Caco-2 (cell line): ENCODE results near the gene PCDHGA8. TPM values are rescaled to one million over a fixed set of nuclear protein-coding genes. Genes with fewer than 3 reads are reported as not detected.
"Not testable (repeated sequence)": the region's sequence is repeated elsewhere in the genome, so short reads cannot be mapped to it uniquely, and the experiment has no call there.

Source experiments
- BruUV-seq: library from RNA; stranded (reverse); fragments of 400-500 nt; replicated peaks from 2 replicates; lab custom pipeline; 2021; lab: Mats Ljungman, UMichigan
- CTCF ChIA-PET: fragments of 300-600 bp; sonication (Branson Sonifier 250); formaldehyde crosslinking; loops from one replicate; lab custom pipeline; 2022; ENCODE audit warnings: antibody characterized with exemption; lab: Charles Lee
- POLR2A ChIA-PET: fragments of 300-600 bp; sonication (Branson Sonifier 250); formaldehyde crosslinking; loops from one replicate; lab custom pipeline; 2022; ENCODE audit warnings: antibody characterized with exemption; lab: Charles Lee
- DNase-seq, 2 experiments: peaks; one replicate each; pipeline versions ENCODE4 v3.0.0 to v3.0.0-alpha.2; 2020 to 2022
- H3K27me3 ChIP-seq: replicated peaks from 2 replicates; pipeline ENCODE4 v1.6.0; 2011; ENCODE audit warnings: low read length; ENCODE audit not compliant: control insufficient read depth, insufficient read depth
- H3K36me3 ChIP-seq: 2 replicates; pipeline ENCODE4 v1.5.1; 2011; ENCODE audit warnings: low read length; ENCODE audit not compliant: control insufficient read depth, insufficient read depth
- H3K4me1 ChIP-seq: fragments of 250-450 bp; sonication (Bioruptor Pico); 2 replicates; pipeline ENCODE4 v1.5.1; 2020; ENCODE audit warnings: mild to moderate bottlenecking
- H3K4me3 ChIP-seq: 2 replicates; pipeline ENCODE4 v1.5.1; 2011; ENCODE audit warnings: low read depth, mild to moderate bottlenecking, control low read depth, low read length
- H3K9me3 ChIP-seq: fragments of 250-450 bp; sonication (Bioruptor Pico); 2 replicates; pipeline ENCODE4 v1.5.1; 2020; ENCODE audit warnings: mild to moderate bottlenecking, moderate library complexity
- H3K27ac Mint-ChIP-seq: one replicate; pipeline ENCODE4 v1.8.0; 2022; ENCODE audit warnings: mixed read lengths; ENCODE audit not compliant: unreplicated experiment
- H3K27me3 Mint-ChIP-seq: one replicate; pipeline ENCODE4 v1.8.0; 2022; ENCODE audit warnings: mixed read lengths; ENCODE audit not compliant: insufficient read depth, unreplicated experiment
- H3K36me3 Mint-ChIP-seq: one replicate; pipeline ENCODE4 v1.8.0; 2022; ENCODE audit warnings: mild to moderate bottlenecking, mixed read lengths; ENCODE audit not compliant: insufficient read depth, unreplicated experiment
- H3K4me1 Mint-ChIP-seq: one replicate; pipeline ENCODE4 v1.8.0; 2022; ENCODE audit warnings: low read depth, mixed read lengths; ENCODE audit not compliant: unreplicated experiment
- H3K4me3 Mint-ChIP-seq: one replicate; pipeline ENCODE4 v1.8.0; 2022; ENCODE audit warnings: mild to moderate bottlenecking, moderate library complexity, mixed read lengths; ENCODE audit not compliant: unreplicated experiment
- H3K9me3 Mint-ChIP-seq: one replicate; pipeline ENCODE4 v1.8.0; 2022; ENCODE audit warnings: mixed read lengths; ENCODE audit not compliant: unreplicated experiment
- CTCF ChIP-seq, 2 experiments: fragments of 200-600 bp in 1 of 2; IDR thresholded peaks; 1 replicate in 1 of 2; 2 replicates in 1 of 2; pipeline versions ENCODE4 v1.5.1 to v1.8.0; 2011 to 2022; ENCODE audit warnings: antibody characterized with exemption in 1 of 2, control low read depth in 1 of 2, inconsistent platforms in 1 of 2, low read depth in 1 of 2, low read length in 1 of 2, mild to moderate bottlenecking in 1 of 2, moderate library complexity in 1 of 2; ENCODE audit not compliant: insufficient read depth in 1 of 2, severe bottlenecking in 1 of 2, unreplicated experiment in 1 of 2
- intact Hi-C: fragments of 100-400 bp; cut with micrococcal nuclease; formaldehyde crosslinking; loops from one replicate; pipeline ENCODE4 v1.10.0; 2022; ENCODE audit not compliant: unreplicated experiment
- total RNA-seq: library from RNA; stranded (reverse); gene quantifications from 2 replicates; pipeline ENCODE4 v1.2.3, GENCODE V29; 2022

Gene PCDHGA8
- total RNA-seq, 1 experiment from 2014 or later, result 0.18 TPM

DNA sequence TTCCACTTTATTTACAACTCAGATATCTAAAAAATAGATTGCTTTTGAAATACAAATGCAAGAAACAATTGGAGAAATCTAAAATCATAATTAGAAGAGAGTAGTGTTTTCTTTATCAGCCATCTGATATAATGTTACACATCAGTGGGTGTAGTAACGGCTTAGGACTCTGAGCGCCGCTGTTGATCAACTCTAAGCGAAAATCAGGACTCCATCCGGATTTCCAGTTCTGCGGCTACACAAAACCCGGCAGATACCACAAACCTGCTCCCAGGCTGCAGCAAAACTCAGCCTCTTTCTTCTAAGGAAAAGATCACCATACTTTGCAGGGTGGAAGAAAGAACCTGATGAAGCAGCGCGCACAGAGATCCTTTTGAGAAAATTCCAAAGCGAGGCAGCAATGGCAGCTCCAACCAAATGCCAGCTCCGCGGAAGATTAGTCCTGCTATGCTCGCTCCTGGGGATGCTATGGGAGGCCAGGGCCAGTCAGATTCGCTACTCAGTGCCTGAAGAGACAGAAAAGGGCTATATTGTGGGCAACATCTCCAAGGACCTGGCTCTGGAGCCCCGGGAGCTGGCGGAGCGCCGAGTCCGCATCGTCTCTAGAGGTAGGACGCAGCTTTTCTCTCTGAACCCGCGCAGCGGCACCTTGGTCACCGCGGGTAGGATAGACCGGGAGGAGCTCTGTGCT lies 10.3 kb downstream of the PCDHGA8 start, which contains the start of gene PCDHGA9:
PCDHGA9 (plus strand) TSS at position 226 of the 691 bp plus-strand sequence; CDS start at position 401, 175 bp downstream.
- BruUV-seq, result no TSS peak
- no peak for TF ChIP-seq CTCF (IDR thresholded peaks at IDR 0.05; ENCODE audit: insufficient read depth in 1 of 2, low read depth in 1 of 2, low read length in 1 of 2, severe bottlenecking in 1 of 2, unreplicated experiment in 1 of 2)
- Histone ChIP-seq H3K36me3 (no peaks in the 10 kb centered on the region), H3K4me3 (no peak within 1 kb of the TSS), H3K9me3 (peaks cover 19% of the 10 kb centered on the region), H3K4me1 (no peaks in the 10 kb centered on the region), H3K27me3 (no peaks in the 10 kb centered on the region)
- POLR2A ChIA-PET, result no interaction called here
- Mint-ChIP-seq H3K9me3 (peaks cover 11% of the 10 kb centered on the region), H3K27ac (no peak within 1 kb of the TSS), H3K4me3 (no peak within 1 kb of the TSS), H3K4me1 (no peaks in the 10 kb centered on the region), H3K27me3 (no peaks in the 10 kb centered on the region), H3K36me3 (peaks cover 17% of the 10 kb centered on the region)
- CTCF ChIA-PET, result no interaction called here
- DNase-seq, result no peak
- intact Hi-C loops, result no loop called here

GRCh38 chr5:141403387-141403786 lies 11.0 kb downstream of the PCDHGA8 start:
- no peaks in the 10 kb centered on the region for H3K4me1 Mint-ChIP-seq
- peaks cover 19% of the 10 kb centered on the region for H3K9me3 ChIP-seq
- BruUV-seq, result no TSS peak
- no peaks in the 10 kb centered on the region for H3K4me1 ChIP-seq
- no peak overlapping the region for H3K27ac Mint-ChIP-seq
- H3K27me3 Mint-ChIP-seq, result no peaks in the 10 kb centered on the region
- no peak overlapping the region for H3K4me3 Mint-ChIP-seq
- ChIA-PET CTCF (no interaction called here), POLR2A (no interaction called here)
- no peaks in the 10 kb centered on the region for H3K27me3 ChIP-seq
- TF ChIP-seq CTCF (IDR thresholded peaks at IDR 0.05; ENCODE audit: insufficient read depth in 1 of 2, low read depth in 1 of 2, low read length in 1 of 2, severe bottlenecking in 1 of 2, unreplicated experiment in 1 of 2), result no peak
- no peak overlapping the region for H3K4me3 ChIP-seq
- no peaks in the 10 kb centered on the region for H3K36me3 ChIP-seq
- peaks cover 17% of the 10 kb centered on the region for H3K36me3 Mint-ChIP-seq
- intact Hi-C loops, result no loop called here
- no peak for DNase-seq
- peaks cover 11% of the 10 kb centered on the region for H3K9me3 Mint-ChIP-seq

GRCh38 chr5:141407790-141408505 lies 15.5 kb downstream of the PCDHGA8 start, which contains the start of gene PCDHGB6:
TSS of gene PCDHGB6 (plus strand) at chr5:141408021. CDS start at chr5:141408203, 182 bp downstream.
- H3K4me3 ChIP-seq, H3K4me1 Mint-ChIP-seq, H3K27ac Mint-ChIP-seq, BruUV-seq, intact Hi-C loops, DNase-seq, H3K27me3 Mint-ChIP-seq, H3K4me1 ChIP-seq, H3K9me3 ChIP-seq, H3K4me3 Mint-ChIP-seq, POLR2A ChIA-PET, H3K27me3 ChIP-seq, H3K36me3 ChIP-seq: not testable (repeated sequence)
- TF ChIP-seq CTCF (IDR thresholded peaks at IDR 0.05; ENCODE audit: insufficient read depth in 1 of 2, low read depth in 1 of 2, low read length in 1 of 2, severe bottlenecking in 1 of 2, unreplicated experiment in 1 of 2), result peak in 1 of 2 experiments; percentile 12
- CTCF ChIA-PET, result interaction anchor here (1.3 kb wide), 1 partner anchor 156 kb away, joined by 5 read pairs; no protein-coding TSS in a partner anchor
- H3K36me3 Mint-ChIP-seq, result peaks cover 14% of the 10 kb centered on the region
- H3K9me3 Mint-ChIP-seq, result peaks cover 19% of the 10 kb centered on the region
